ENCODE results near the gene WDR3.

DNA sequence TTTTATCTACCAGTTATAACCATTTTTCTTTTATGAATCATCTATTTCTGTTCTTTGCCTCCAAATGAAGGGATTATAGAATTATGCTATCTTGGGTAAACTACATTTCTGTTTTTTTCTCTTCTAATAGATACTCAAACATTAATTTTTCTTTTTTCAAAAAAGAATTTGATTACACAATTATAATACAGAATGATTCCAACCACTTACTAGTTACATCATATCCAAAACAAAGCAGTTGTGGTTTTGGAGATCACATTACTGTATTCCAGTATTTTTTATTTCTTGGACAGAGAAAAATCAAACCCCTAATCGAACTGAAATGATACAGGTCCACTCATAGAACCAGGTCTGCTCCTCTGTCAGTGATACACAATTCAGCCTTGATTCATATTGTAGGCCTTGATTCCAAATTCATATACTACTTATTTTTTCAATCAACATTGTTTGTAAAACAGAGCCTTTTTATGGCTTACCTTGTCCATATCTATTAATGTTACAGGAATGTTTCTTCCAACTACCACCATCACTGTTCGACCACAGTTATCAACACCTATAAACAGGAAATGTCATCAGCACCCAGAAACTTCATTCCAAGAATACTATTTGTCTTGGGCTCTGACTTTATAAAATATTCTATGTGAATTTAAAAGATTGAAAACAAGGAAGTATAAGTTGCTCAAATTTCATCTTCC, 43.3 kb upstream of the WDR3 start:
- TF ChIP-seq, protein P1, sequence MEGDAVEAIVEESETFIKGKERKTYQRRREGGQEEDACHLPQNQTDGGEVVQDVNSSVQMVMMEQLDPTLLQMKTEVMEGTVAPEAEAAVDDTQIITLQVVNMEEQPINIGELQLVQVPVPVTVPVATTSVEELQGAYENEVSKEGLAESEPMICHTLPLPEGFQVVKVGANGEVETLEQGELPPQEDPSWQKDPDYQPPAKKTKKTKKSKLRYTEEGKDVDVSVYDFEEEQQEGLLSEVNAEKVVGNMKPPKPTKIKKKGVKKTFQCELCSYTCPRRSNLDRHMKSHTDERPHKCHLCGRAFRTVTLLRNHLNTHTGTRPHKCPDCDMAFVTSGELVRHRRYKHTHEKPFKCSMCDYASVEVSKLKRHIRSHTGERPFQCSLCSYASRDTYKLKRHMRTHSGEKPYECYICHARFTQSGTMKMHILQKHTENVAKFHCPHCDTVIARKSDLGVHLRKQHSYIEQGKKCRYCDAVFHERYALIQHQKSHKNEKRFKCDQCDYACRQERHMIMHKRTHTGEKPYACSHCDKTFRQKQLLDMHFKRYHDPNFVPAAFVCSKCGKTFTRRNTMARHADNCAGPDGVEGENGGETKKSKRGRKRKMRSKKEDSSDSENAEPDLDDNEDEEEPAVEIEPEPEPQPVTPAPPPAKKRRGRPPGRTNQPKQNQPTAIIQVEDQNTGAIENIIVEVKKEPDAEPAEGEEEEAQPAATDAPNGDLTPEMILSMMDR (conservative IDR thresholded peaks at IDR 0.05; ENCODE audit: low read length): no peak
- TF ChIP-seq EZH2phosphoT487 (IDR thresholded peaks at IDR 0.05; ENCODE audit: borderline replicate concordance): no peak
